ENCODE measurements around the gene TSHZ1. TPM values are rescaled to one million over a fixed set of nuclear protein-coding genes. Genes with fewer than 3 reads are reported as not detected.
A peak's percentile ranks its signal among the peaks of the same experiment; 100 is the strongest.

TSHZ1 gene, protein sequence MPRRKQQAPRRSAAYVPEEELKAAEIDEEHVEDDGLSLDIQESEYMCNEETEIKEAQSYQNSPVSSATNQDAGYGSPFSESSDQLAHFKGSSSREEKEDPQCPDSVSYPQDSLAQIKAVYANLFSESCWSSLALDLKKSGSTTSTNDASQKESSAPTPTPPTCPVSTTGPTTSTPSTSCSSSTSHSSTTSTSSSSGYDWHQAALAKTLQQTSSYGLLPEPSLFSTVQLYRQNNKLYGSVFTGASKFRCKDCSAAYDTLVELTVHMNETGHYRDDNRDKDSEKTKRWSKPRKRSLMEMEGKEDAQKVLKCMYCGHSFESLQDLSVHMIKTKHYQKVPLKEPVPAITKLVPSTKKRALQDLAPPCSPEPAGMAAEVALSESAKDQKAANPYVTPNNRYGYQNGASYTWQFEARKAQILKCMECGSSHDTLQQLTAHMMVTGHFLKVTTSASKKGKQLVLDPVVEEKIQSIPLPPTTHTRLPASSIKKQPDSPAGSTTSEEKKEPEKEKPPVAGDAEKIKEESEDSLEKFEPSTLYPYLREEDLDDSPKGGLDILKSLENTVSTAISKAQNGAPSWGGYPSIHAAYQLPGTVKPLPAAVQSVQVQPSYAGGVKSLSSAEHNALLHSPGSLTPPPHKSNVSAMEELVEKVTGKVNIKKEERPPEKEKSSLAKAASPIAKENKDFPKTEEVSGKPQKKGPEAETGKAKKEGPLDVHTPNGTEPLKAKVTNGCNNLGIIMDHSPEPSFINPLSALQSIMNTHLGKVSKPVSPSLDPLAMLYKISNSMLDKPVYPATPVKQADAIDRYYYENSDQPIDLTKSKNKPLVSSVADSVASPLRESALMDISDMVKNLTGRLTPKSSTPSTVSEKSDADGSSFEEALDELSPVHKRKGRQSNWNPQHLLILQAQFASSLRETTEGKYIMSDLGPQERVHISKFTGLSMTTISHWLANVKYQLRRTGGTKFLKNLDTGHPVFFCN (N-terminal part only)
- total RNA-seq (2014; rRNA removed; shearing (Covaris generic)) (0.38 and 1.2 TPM in 2 replicates), polyA plus RNA-seq (2016; fragmentation: Nextera tagmentation; extraction: Ambion mirVana) (0.23 TPM in 1 of 2 replicates, not detected in the other)
- long read RNA-seq, result 0 reads

DNA sequence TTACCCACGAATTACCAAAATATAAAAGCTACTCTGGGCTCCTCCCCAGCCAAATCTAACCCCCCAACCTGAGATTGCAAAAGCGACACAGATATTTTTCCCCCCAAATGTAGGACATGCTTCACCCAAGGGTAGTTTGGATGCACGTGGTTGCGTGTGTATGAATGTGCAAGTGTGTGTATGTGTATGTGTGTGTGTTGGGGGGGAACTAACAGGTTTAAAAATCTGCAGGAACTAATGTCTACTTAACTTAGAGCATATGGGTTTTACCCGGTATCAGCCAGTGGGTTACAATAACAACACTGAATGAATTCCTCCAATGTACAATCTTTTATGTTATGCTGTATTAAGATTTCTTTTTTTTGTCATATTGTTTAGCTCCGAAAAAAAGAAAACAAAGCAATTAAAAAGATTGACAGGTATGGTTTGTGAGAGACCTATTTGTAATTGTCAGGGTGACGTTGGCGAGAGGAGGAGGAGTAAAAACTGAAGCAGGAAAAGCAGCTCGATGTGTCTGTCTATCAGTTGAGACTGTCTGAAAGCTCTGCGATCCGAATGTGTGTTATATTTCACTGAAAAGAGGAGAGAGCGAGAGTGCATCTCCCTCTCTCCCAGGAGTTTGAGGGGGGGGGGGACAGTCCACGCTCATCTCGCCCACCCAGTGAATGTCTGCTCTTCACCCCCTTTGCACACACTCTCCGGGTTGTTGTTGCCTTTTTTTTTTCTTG, at the start of gene TSHZ1:
Gene TSHZ1 (plus strand): TSS at position 524 of the 728 bp plus-strand sequence. CDS start 1,080 bp downstream, outside the sequence.
- Histone ChIP-seq H2AFZ (peak within 1 kb of the TSS; percentile 97), H3F3A (replicated peaks; ENCODE audit: low read depth) (peaks cover 9% of the 10 kb centered on the region; the same call in 1 of the 2 replicates), H4K20me1 (replicated peaks; ENCODE audit: insufficient read depth) (peaks cover under 1% of the 10 kb centered on the region; the same call in 1 of the 2 replicates), H3K9me2 (ENCODE audit: insufficient read depth) (no peaks in the 10 kb centered on the region), H3K27me3 (ENCODE audit: insufficient read depth) (peaks cover 87% of the 10 kb centered on the region), H3K4me2 (peak within 1 kb of the TSS; percentile 98), H3K79me2 (replicated peaks; ENCODE audit: insufficient read depth) (no peaks in the 10 kb centered on the region), H3K36me3 (ENCODE audit: insufficient read depth) (no peaks in the 10 kb centered on the region), H3K4me3 (peak within 1 kb of the TSS; percentile 83), H3K27ac (ENCODE audit: low read depth) (no peak within 1 kb of the TSS), H3K4me1 (ENCODE audit: insufficient read depth) (peaks cover 38% of the 10 kb centered on the region)
- DNase-seq (ENCODE audit: low spot score) (peak; percentile 80), ATAC-seq (peak; percentile 7; the same call in 2 of the 3 replicates)
- H3K4me1 Mint-ChIP-seq, result peaks cover 49% of the 10 kb centered on the region
- H3K4me3 Mint-ChIP-seq, result peak within 1 kb of the TSS; percentile 88
- H3K9me3 Mint-ChIP-seq, result peaks cover 3% of the 10 kb centered on the region; the same call in 1 of the 3 replicates
- H3K27me3 Mint-ChIP-seq (ENCODE audit: insufficient read depth, low read depth, poor library complexity), result peaks cover 64% of the 10 kb centered on the region
- TF ChIP-seq POLR2AphosphoS5 (IDR thresholded peaks at IDR 0.05; ENCODE audit: low read depth) (no peak), ZNF331 (CRISPR knock-in tag; IDR thresholded peaks at IDR 0.05; ENCODE audit: low read depth) (no peak), CREB1 (CRISPR knock-in tag; IDR thresholded peaks at IDR 0.05; ENCODE audit: low read depth) (peak; percentile 48; the same call in 1 of the 2 replicates), EZH2phosphoT487 (IDR thresholded peaks at IDR 0.05; ENCODE audit: unreplicated experiment) (no peak)
- H3K27ac Mint-ChIP-seq, result no peak within 1 kb of the TSS
- H3K36me3 Mint-ChIP-seq (ENCODE audit: low read depth), result no peaks in the 10 kb centered on the region; the same call in 2 of the 3 replicates

DNA sequence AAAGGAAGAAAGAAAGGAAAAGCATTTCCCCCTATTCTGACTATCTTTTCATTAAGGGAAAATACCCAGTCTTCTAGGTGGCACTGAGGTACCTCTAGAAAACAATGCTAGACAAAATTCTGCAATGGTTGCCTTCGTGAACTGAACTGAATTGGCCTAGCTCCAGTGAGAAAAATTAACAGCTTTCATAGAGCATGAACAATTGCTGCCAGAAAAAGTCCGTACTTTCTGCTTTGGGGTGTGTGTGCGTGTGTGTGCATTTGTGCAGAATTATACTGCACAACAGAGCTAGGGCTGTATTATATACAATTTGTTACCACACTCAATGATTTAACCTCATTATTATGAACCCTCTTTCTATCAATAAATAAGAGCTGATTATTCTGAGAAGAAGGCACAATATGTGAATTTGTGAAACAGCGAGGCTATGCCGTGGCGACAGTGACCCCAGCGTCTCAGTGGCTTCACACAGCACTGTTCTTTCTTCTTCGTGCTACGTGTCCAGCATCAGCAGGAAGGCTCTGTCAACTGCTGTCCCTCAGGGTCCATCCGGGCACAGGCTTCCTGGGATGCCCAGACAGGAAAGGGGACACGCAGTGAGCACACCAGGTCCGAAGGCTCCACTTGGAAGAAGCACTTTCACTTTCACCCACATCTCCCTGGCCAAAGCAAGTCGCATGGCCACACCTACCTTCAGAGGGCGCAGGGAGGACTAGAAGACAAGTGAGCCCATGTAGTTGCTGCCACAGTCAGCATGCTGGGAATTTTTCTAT, 49.2 kb upstream of the TSHZ1 start:
- no peaks in the 10 kb centered on the region for H4K20me1 ChIP-seq (replicated peaks; ENCODE audit: insufficient read depth)
- H3K4me3 ChIP-seq, result no peak overlapping the region
- no peaks in the 10 kb centered on the region for H3K79me2 ChIP-seq (replicated peaks; ENCODE audit: insufficient read depth)
- ATAC-seq (no peak), DNase-seq (ENCODE audit: low spot score) (no peak)
- no peak overlapping the region for H3K27ac ChIP-seq (ENCODE audit: low read depth)
- H2AFZ ChIP-seq, result peak overlapping the region; percentile 32; the same call in 1 of the 2 replicates
- Mint-ChIP-seq H3K27me3 (ENCODE audit: insufficient read depth, low read depth, poor library complexity) (peaks cover 2% of the 10 kb centered on the region), H3K36me3 (ENCODE audit: low read depth) (no peaks in the 10 kb centered on the region; the same call in 2 of the 3 replicates), H3K4me1 (peaks cover 11% of the 10 kb centered on the region), H3K27ac (no peak overlapping the region), H3K9me3 (peaks cover 3% of the 10 kb centered on the region; the same call in 1 of the 3 replicates), H3K4me3 (no peak overlapping the region)
- H3K4me1 ChIP-seq (ENCODE audit: insufficient read depth), result no peaks in the 10 kb centered on the region
- no peaks in the 10 kb centered on the region for H3K27me3 ChIP-seq (ENCODE audit: insufficient read depth)
- no peaks in the 10 kb centered on the region for H3K36me3 ChIP-seq (ENCODE audit: insufficient read depth)
- H3K4me2 ChIP-seq, result no peak overlapping the region
- H3F3A ChIP-seq (replicated peaks; ENCODE audit: low read depth), result no peaks in the 10 kb centered on the region
- H3K9me2 ChIP-seq (ENCODE audit: insufficient read depth), result no peaks in the 10 kb centered on the region
- TF ChIP-seq ZNF331 (CRISPR knock-in tag; IDR thresholded peaks at IDR 0.05; ENCODE audit: low read depth) (no peak), POLR2AphosphoS5 (IDR thresholded peaks at IDR 0.05; ENCODE audit: low read depth) (no peak), EZH2phosphoT487 (IDR thresholded peaks at IDR 0.05; ENCODE audit: unreplicated experiment) (no peak), NANOG (IDR thresholded peaks at IDR 0.05; ENCODE audit: borderline replicate concordance) (no peak), JUNB (IDR thresholded peaks at IDR 0.05; ENCODE audit: unreplicated experiment) (no peak), STAT1 (IDR thresholded peaks at IDR 0.05; ENCODE audit: unreplicated experiment) (no peak), EZH2 (IDR thresholded peaks at IDR 0.05; ENCODE audit: low read depth, unreplicated experiment) (no peak)
- TF ChIP-seq, protein P1, sequence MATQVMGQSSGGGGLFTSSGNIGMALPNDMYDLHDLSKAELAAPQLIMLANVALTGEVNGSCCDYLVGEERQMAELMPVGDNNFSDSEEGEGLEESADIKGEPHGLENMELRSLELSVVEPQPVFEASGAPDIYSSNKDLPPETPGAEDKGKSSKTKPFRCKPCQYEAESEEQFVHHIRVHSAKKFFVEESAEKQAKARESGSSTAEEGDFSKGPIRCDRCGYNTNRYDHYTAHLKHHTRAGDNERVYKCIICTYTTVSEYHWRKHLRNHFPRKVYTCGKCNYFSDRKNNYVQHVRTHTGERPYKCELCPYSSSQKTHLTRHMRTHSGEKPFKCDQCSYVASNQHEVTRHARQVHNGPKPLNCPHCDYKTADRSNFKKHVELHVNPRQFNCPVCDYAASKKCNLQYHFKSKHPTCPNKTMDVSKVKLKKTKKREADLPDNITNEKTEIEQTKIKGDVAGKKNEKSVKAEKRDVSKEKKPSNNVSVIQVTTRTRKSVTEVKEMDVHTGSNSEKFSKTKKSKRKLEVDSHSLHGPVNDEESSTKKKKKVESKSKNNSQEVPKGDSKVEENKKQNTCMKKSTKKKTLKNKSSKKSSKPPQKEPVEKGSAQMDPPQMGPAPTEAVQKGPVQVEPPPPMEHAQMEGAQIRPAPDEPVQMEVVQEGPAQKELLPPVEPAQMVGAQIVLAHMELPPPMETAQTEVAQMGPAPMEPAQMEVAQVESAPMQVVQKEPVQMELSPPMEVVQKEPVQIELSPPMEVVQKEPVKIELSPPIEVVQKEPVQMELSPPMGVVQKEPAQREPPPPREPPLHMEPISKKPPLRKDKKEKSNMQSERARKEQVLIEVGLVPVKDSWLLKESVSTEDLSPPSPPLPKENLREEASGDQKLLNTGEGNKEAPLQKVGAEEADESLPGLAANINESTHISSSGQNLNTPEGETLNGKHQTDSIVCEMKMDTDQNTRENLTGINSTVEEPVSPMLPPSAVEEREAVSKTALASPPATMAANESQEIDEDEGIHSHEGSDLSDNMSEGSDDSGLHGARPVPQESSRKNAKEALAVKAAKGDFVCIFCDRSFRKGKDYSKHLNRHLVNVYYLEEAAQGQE (IDR thresholded peaks at IDR 0.05; ENCODE audit: unreplicated experiment), result no peak
- TF ChIP-seq, protein P2, sequence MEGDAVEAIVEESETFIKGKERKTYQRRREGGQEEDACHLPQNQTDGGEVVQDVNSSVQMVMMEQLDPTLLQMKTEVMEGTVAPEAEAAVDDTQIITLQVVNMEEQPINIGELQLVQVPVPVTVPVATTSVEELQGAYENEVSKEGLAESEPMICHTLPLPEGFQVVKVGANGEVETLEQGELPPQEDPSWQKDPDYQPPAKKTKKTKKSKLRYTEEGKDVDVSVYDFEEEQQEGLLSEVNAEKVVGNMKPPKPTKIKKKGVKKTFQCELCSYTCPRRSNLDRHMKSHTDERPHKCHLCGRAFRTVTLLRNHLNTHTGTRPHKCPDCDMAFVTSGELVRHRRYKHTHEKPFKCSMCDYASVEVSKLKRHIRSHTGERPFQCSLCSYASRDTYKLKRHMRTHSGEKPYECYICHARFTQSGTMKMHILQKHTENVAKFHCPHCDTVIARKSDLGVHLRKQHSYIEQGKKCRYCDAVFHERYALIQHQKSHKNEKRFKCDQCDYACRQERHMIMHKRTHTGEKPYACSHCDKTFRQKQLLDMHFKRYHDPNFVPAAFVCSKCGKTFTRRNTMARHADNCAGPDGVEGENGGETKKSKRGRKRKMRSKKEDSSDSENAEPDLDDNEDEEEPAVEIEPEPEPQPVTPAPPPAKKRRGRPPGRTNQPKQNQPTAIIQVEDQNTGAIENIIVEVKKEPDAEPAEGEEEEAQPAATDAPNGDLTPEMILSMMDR (conservative IDR thresholded peaks at IDR 0.05; ENCODE audit: low read depth in 2 of 2), result no peak

Measured in GM23338 (cell line).